NCI-H69 (cell line): ENCODE results near the gene TRPV4.
A peak's percentile ranks its signal among the peaks of the same experiment; 100 is the strongest.

Source experiments
- DNase-seq: peaks from one replicate; lab custom pipeline; 2025; lab: John Stamatoyannopoulos, UW

The TRPV4 gene

GRCh38 chr12:109739747-109740693 lies 93.2 kb downstream of the TRPV4 start:
- DNase-seq = peak; percentile 57

DNA sequence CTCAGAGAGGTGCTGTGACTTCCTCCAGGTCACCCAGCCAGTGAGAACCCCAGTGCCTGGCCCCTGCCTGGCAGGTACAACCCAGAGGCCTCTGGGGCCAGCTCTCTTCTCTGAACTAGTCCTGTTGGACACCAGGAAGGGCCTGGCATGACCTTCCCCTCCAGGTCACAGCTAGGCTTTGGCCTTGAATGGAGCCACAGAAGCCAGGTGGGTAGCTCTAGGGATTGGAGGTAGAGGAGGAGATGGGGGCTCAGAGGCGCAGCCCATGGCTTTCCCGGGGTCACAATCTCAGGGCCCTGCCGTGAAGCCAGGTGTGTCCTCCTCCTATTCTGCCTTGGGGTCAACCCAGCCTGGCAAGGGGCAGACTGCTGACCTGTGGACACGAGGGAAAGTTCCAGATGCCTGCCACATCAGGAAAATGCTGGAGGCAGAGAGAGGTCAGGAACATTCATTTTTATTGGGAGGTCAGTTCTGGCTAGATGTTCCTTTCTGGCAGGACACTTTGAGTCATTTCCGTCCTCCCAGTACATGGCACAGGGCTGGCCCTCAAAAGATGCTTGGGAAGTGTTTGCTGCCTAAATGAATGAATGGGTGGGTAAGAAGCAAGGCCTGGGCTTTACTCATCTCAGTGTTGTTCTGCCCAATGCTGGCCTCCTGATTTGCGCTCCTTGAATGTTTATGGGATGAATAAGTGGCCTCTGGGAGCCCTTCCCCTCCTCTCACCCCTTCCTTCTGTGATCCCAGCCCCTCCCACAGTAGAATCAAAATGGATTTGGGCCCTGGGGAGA lies 94.1 kb downstream of the TRPV4 start:
- DNase-seq = no peak

DNA sequence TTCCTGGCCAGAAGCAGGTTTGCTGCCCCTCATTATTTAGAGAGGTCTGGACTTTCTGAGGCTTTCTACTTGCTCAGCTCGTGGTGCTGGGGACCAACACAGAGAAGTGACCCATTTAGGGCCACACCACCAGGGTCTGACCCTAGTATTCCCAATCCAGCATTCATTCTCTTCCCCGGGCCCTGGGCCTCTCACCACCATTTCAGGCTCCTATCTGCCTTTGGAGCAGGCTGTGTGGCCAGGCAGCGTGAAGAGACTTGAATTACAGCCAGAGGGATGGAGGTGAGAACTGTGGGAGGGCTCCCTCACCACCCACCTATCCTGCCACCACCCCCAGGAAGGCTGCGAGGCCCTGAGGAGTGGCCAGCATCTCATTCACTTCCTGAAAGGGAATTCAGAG lies 95.0 kb downstream of the TRPV4 start:
- DNase-seq = no peak

DNA sequence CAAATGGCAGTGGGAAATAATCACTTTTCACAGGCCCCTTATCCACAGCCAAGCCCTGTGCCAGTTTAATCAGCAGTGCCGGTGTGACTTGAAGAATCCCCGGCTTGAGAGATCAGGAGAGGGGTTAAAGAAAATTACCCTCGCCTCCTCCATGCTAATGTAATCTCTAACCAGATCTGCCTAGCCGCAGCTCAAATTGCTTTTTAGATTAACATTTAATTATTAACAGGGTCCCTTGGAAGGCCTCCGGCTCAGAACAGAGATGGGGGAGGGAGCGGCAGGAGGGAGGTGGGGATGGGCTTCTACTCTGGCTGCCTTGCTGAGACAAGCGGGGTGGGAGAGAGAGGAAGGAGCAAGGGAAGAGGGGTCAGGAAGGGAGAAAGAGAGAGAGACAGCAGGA lies 95.6 kb downstream of the TRPV4 start:
- no peak for DNase-seq

DNA sequence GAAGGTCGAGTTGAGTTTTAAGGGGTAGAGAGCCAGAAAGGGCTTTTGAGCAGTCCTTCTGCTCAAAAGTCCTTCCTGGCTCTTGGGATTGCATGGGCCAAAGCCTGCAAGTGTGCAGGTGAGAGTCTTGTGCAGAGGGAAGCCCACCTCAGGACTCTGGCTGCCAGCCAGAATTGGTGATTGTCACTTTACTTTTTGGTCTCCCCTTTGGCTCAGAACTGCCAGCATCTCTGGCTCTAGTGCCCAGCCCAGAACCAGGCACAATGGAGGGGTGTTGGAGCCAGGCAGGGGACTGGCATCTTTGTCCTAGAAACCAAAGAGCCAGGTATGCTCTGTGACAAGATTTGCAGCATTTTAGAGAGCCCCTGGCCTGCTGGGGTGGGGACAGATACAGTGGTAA lies 96.1 kb downstream of the TRPV4 start:
- no peak for DNase-seq

DNA sequence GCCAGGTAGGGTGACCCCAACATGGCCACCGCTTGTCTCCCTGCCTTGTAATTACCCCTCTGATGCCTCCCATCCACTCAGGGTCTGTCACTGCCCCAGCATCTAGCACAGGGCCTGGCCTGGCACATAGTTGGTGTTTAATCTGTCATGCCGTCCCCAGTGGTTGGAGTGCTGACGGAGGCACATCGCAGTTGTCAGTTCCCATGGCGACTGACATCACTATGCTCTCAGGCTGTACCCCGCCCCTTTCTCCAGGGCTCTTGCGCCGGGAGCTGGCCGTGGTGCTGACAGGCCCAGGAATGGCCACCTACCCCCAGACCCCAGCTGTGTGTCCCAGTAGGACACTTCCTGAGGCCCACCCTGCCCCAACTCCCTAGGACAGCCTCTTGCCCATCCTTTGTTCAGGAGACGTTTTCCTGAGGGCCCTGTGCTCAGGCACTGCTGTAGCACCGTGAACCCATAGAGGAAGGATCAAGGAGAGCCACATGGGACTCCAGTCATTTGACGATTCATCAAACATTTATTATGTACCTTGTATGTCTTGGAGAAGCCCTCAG lies 96.6 kb downstream of the TRPV4 start:
- DNase-seq = no peak

DNA sequence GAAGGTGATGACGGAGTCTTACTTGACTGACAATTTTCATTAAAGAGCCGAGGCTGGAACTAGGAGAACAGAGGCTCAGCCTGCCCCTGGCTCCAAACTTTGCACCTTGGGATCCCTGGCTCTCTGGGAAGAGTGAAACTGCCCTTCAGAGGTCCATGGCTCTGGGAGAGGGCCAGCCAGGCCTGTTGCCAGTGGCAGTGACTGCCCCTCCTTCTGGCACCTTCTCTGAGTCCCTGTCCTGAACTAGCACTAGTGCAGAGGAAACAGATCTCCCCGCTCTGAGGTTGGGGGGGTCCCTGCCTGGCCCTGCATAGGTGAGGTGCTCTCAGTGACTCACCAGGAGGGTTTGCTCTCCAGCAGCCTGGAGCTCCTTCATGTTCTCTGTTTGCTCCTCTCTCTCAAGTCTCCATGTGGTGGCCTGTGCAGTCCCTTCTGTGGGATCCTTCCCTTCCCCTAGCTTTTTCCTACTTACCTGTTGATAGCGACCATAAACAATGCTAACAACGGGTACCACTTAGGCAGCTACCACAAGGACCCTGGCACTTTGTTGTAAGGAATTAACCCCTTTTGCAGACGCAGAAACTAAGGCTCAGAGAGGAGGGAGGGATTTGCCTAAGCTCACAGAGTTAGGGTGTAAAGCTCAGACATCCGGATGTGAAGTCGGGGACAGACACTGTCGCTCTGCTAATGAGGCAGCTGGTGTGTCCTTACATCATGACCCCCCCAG lies 97.2 kb downstream of the TRPV4 start:
- no peak for DNase-seq

DNA sequence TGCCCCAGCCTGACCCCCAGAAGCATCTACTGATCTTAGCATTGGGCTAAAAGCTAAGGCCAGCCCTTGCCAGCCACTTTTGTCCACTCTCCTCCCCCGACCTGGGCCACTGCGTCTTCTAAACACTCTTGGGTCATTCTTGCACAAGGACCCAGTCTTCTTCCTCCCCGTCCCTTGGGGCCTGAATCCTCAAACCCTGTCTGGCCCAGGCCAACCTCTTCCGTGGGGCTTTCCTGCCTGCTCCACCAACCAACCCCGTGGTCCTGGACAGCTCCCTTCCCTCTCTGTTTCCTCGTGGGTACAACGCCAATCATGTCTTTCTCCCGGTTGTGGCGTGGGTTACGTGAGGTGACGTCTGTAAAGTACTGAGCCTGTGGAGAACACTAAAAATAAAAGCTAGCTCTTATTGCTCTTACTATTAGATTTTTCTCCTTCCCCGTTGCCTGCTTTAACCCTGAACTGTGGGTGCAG lies 98.1 kb downstream of the TRPV4 start:
- DNase-seq = no peak

DNA sequence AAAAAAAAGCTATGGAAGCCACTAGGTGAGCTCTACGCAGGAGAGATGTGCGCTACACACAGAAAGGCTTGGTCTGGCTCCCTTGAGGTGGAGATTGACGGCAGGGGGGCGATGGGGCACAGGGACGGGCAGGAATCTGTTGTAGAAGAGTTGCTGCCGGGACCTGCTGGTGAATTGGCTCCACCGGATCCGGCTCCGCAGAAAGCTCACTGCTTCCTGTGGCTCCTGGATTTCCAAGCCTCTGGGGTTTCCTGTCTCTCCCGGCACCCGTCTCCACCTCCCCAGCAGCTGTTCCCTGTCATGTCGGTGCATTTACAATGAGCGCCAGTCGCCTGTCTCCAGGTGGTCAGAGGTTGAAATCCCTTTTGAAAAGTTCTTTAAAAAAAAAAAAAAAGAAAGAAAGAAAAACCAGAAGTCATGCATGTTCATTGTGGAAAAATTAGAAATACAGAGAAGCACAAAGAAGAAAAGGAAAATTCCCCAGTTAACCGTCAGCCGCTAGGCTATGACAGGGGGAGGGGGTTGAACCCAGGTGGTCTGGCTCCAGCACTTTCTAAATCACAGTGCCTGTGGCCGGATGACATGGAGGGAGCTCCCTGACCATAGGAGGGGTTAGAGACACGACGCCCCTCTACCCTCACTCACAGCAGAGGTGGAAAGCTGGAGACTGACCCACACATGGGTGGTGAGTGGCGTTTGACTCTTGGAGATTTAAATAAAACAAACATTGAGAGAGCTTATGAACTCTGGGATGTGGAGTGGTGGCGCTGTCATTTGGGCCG lies 98.8 kb downstream of the TRPV4 start:
- DNase-seq = peak; percentile 89
